ENCODE data around the gene AGR2.

AGR2 gene

DNA sequence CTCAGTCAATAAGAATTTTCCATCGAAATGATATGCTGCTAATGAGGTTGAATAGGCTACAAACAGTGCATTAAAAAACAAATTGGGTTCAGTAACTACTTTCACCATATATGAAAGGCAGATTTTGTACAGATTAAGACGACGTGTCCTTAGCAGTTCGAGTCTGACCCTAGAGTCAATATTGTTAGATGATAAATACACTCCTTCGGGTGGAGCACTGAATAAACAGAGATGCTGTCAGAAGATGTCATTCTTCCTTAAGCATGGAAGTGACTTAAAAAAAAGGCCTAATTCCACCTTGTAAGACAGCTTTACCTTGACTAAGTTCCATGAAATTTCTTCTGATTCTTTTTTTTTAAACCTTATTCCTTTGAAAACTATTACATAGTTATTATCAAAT lies 5.8 kb upstream of the AGR2 start:
- Histone ChIP-seq H3K36me3 (ENCODE audit: control insufficient read depth, insufficient read depth, low read length) (no peaks in the 10 kb centered on the region), H3K4me1 (ENCODE audit: control insufficient read depth, insufficient read depth, low read length) (peaks cover 68% of the 10 kb centered on the region), H3K9ac (ENCODE audit: low read length) (no peak overlapping the region), H3K9me3 (ENCODE audit: control insufficient read depth, low read length) (no peaks in the 10 kb centered on the region), H3K4me3 (ENCODE audit: low read length) (no peak overlapping the region), H3K27me3 (ENCODE audit: control insufficient read depth, insufficient read depth, low read length) (no peaks in the 10 kb centered on the region)

DNA sequence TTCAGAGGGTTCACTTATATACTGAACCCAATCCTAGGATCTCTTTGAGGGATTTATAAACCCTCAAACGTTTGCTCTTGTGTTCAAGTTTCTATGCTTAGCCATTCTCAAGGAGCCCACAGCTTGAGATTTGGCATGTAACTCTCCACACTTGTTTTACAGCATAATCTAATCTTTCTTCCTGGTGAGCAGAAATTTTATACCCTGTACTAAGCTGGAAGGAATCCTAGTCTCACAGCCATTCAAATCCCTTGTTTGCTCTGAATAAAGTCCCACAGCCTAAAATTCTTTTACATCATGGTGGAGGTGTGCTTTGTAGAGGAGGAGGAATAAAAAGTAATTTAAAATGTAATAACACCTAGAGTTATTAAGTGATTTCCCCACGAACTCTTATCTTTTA lies 5.3 kb upstream of the AGR2 start:
- Histone ChIP-seq H3K9me3 (ENCODE audit: control insufficient read depth, low read length) (no peaks in the 10 kb centered on the region), H3K27me3 (ENCODE audit: control insufficient read depth, insufficient read depth, low read length) (no peaks in the 10 kb centered on the region), H3K36me3 (ENCODE audit: control insufficient read depth, insufficient read depth, low read length) (no peaks in the 10 kb centered on the region), H3K4me3 (ENCODE audit: low read length) (no peak overlapping the region), H3K9ac (ENCODE audit: low read length) (no peak overlapping the region), H3K4me1 (ENCODE audit: control insufficient read depth, insufficient read depth, low read length) (peaks cover 63% of the 10 kb centered on the region)

DNA sequence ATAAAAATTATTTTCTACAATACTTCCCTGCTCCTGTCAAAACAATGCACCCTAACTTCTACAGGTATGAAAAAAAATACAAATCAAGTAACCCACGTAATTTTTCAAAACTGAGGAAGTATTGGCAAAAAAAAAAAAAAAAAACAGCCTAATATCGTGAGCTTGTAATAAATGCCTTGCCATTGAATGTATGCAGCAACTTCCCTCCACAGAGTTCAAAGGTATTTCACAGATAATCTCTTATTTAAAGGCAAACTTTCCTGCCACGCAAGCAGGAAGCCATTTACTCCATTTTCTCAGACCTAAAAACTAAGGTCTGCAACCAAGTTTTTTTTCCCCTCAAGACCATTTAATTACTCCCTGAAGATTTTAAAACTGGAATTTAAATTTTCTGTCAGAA lies 642 bp upstream of the AGR2 start:
- no peak overlapping the region for H3K4me3 ChIP-seq (ENCODE audit: low read length)
- H3K27me3 ChIP-seq (ENCODE audit: control insufficient read depth, insufficient read depth, low read length) = no peaks in the 10 kb centered on the region
- peaks cover 6% of the 10 kb centered on the region for H3K36me3 ChIP-seq (ENCODE audit: control insufficient read depth, insufficient read depth, low read length)
- H3K9ac ChIP-seq (ENCODE audit: low read length) = peak overlapping the region; percentile 94
- H3K9me3 ChIP-seq (ENCODE audit: control insufficient read depth, low read length) = no peaks in the 10 kb centered on the region
- H3K4me1 ChIP-seq (ENCODE audit: control insufficient read depth, insufficient read depth, low read length) = peaks cover 27% of the 10 kb centered on the region

DNA sequence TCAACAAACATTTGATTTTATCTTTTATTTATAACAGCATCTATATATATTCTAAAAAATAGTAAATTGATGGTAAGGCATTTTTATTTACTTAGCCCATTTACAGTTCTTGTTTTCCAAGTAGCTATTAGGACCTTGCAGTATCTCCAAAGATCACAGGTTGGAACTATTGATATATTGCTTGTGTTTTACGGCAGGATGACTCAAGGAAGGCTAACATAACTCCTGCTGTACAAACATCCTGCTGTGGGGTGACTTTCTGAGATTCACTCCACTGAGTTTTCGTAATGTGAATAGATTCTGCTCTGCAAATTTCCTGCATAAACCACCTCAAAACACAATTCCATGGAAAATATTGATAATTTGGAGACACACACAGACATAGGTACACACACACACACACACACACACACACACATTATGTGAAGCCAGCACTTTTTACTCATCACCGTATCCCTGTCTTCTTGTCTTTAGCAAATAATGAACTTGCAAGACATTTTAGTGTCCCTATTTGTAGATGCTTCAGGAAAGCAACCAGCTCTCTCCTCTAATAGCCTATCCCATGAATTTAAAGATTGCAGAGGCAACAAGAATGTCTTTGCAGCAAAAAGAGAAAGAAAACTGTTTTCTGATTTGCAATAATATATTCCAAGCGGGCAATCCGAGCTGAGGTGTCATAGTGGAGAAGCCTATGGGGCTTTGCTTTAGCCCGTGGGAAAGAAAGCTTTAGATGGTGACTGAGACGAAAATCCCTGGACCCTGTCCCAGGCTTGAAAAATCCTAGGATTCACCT lies 722 bp downstream of the AGR2 start:
- Histone ChIP-seq H3K4me1 (ENCODE audit: control insufficient read depth, insufficient read depth, low read length) (peaks cover 19% of the 10 kb centered on the region), H3K27me3 (ENCODE audit: control insufficient read depth, insufficient read depth, low read length) (no peaks in the 10 kb centered on the region), H3K9me3 (ENCODE audit: control insufficient read depth, low read length) (no peaks in the 10 kb centered on the region), H3K4me3 (ENCODE audit: low read length) (peak overlapping the region; percentile 86), H3K9ac (ENCODE audit: low read length) (peak overlapping the region; percentile 94), H3K36me3 (ENCODE audit: control insufficient read depth, insufficient read depth, low read length) (peaks cover 8% of the 10 kb centered on the region)

GRCh38 chr7:16803125-16803524 lies 1.7 kb downstream of the AGR2 start:
- H3K4me1 ChIP-seq (ENCODE audit: control insufficient read depth, insufficient read depth, low read length) = peaks cover 23% of the 10 kb centered on the region
- peaks cover 13% of the 10 kb centered on the region for H3K36me3 ChIP-seq (ENCODE audit: control insufficient read depth, insufficient read depth, low read length)
- peak overlapping the region; percentile 40 for H3K4me3 ChIP-seq (ENCODE audit: low read length)
- H3K9ac ChIP-seq (ENCODE audit: low read length) = peak overlapping the region; percentile 94
- H3K27me3 ChIP-seq (ENCODE audit: control insufficient read depth, insufficient read depth, low read length) = no peaks in the 10 kb centered on the region
- no peaks in the 10 kb centered on the region for H3K9me3 ChIP-seq (ENCODE audit: control insufficient read depth, low read length)

GRCh38 chr7:16801579-16801978 lies 3.2 kb downstream of the AGR2 start:
- H3K9ac ChIP-seq (ENCODE audit: low read length) = peak overlapping the region; percentile 94
- no peaks in the 10 kb centered on the region for H3K9me3 ChIP-seq (ENCODE audit: control insufficient read depth, low read length)
- peaks cover 23% of the 10 kb centered on the region for H3K4me1 ChIP-seq (ENCODE audit: control insufficient read depth, insufficient read depth, low read length)
- peaks cover 13% of the 10 kb centered on the region for H3K36me3 ChIP-seq (ENCODE audit: control insufficient read depth, insufficient read depth, low read length)
- H3K27me3 ChIP-seq (ENCODE audit: control insufficient read depth, insufficient read depth, low read length) = no peaks in the 10 kb centered on the region
- H3K4me3 ChIP-seq (ENCODE audit: low read length) = no peak overlapping the region

DNA sequence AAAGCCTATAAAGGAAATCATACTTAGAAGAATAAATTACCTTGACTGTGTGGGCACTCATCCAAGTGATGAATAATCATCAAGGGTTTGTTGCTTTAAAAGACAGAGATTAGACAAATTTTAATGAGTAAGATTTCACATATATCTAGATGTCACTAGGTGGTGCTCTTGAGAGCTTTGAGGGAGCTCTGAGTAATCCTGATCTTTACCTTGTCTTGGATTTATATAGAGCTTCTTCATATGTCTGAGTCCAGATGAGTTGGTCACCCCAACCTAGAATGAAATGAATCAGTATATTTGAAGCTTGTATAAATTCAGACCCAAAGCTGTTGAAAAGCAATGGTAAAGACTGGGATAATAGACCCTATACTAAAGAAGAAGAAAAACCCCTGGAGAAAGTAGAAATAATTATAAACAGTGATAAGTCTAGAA lies 3.7 kb downstream of the AGR2 start:
- H3K27me3 ChIP-seq (ENCODE audit: control insufficient read depth, insufficient read depth, low read length) = no peaks in the 10 kb centered on the region
- no peak overlapping the region for H3K4me3 ChIP-seq (ENCODE audit: low read length)
- H3K9ac ChIP-seq (ENCODE audit: low read length) = peak overlapping the region; percentile 94

DNA sequence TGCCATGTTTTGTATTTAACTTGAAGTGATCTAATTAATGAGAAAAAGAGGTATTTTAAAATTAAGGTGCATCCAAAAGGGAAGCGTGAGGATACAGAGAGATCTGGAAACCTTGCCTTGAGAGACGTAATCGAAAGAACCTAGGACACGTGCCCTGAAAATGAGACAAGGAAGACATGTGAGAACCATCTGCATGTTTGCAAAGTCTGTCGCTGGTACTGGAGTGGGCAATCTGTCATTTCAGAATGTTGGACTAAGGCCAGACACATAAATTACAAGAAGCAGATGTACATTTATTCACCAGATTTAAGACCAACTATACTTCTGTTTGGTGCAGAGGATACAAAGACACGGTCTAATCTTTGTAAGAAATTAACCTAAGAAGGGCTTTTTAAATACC lies 9.2 kb downstream of the AGR2 start:
- no peaks in the 10 kb centered on the region for H3K27me3 ChIP-seq (ENCODE audit: control insufficient read depth, insufficient read depth, low read length)
- no peak overlapping the region for H3K4me3 ChIP-seq (ENCODE audit: low read length)
- peaks cover 16% of the 10 kb centered on the region for H3K36me3 ChIP-seq (ENCODE audit: control insufficient read depth, insufficient read depth, low read length)
- H3K4me1 ChIP-seq (ENCODE audit: control insufficient read depth, insufficient read depth, low read length) = peaks cover 15% of the 10 kb centered on the region
- H3K9ac ChIP-seq (ENCODE audit: low read length) = no peak overlapping the region
- no peaks in the 10 kb centered on the region for H3K9me3 ChIP-seq (ENCODE audit: control insufficient read depth, low read length)

More for the DNA sequence above, 3.7 kb downstream of the AGR2 start:
- peaks cover 13% of the 10 kb centered on the region for H3K36me3 ChIP-seq (ENCODE audit: control insufficient read depth, insufficient read depth, low read length)
- no peaks in the 10 kb centered on the region for H3K9me3 ChIP-seq (ENCODE audit: control insufficient read depth, low read length)
- peaks cover 18% of the 10 kb centered on the region for H3K4me1 ChIP-seq (ENCODE audit: control insufficient read depth, insufficient read depth, low read length)

DNA sequence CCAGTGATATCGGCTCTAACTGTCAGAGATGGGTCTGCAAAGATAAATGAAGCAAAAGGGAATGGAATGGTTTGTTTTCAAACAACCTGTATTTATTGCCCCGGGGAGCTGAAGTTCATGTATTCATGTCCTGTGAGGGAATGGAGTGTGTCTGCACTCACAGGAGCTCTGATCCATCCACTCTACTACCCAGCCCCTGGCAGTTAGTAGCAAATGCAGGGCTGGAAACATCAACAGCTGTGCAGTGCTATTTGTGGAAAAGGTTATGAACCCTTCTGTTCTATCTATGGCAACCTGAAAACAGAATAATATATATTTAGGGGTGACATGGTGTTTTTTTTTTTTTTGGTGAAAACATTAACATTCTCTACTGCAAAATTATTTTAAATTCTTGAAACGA lies 9.8 kb downstream of the AGR2 start:
- Histone ChIP-seq H3K27me3 (ENCODE audit: control insufficient read depth, insufficient read depth, low read length) (no peaks in the 10 kb centered on the region), H3K36me3 (ENCODE audit: control insufficient read depth, insufficient read depth, low read length) (peaks cover 13% of the 10 kb centered on the region), H3K4me1 (ENCODE audit: control insufficient read depth, insufficient read depth, low read length) (peaks cover 11% of the 10 kb centered on the region), H3K9ac (ENCODE audit: low read length) (no peak overlapping the region), H3K9me3 (ENCODE audit: control insufficient read depth, low read length) (no peaks in the 10 kb centered on the region), H3K4me3 (ENCODE audit: low read length) (no peak overlapping the region)

- peaks cover 8% of the 10 kb centered on the region for H3K36me3 ChIP-seq (ENCODE audit: control insufficient read depth, insufficient read depth, low read length)
- H3K27me3 ChIP-seq (ENCODE audit: control insufficient read depth, insufficient read depth, low read length) = no peaks in the 10 kb centered on the region
- H3K9me3 ChIP-seq (ENCODE audit: control insufficient read depth, low read length) = no peaks in the 10 kb centered on the region
- no peak overlapping the region for H3K9ac ChIP-seq (ENCODE audit: low read length)
- peaks cover under 1% of the 10 kb centered on the region for H3K4me1 ChIP-seq (ENCODE audit: control insufficient read depth, insufficient read depth, low read length)
- no peak overlapping the region for H3K4me3 ChIP-seq (ENCODE audit: low read length)
These were observed 12.7 kb downstream of the AGR2 start for GRCh38 chr7:16791905-16792698.

DNA sequence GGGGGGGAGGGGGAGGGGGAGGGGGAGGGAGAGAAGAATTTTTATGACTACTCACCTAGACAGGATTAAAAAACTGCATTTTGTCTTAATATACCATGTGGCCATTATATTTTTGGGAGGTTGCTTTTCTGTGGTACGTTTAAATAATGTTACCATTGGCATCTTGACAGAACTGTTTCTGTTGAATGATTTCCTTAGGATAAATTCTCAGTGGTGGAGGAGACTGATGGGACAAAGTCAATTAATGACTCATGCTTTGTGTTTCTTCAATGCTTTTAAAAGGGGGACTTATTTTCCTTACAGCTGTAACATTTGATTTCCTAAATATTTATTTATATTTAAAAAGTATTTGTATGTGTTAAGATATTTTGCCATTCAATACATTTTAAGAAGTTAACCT lies 13.7 kb downstream of the AGR2 start:
- peaks cover 5% of the 10 kb centered on the region for H3K4me1 ChIP-seq (ENCODE audit: control insufficient read depth, insufficient read depth, low read length)
- no peaks in the 10 kb centered on the region for H3K27me3 ChIP-seq (ENCODE audit: control insufficient read depth, insufficient read depth, low read length)
- H3K9ac ChIP-seq (ENCODE audit: low read length) = no peak overlapping the region
- peaks cover 8% of the 10 kb centered on the region for H3K36me3 ChIP-seq (ENCODE audit: control insufficient read depth, insufficient read depth, low read length)
- H3K9me3 ChIP-seq (ENCODE audit: control insufficient read depth, low read length) = no peaks in the 10 kb centered on the region
- H3K4me3 ChIP-seq (ENCODE audit: low read length) = no peak overlapping the region

- Histone ChIP-seq H3K36me3 (ENCODE audit: control insufficient read depth, insufficient read depth, low read length) (no peaks in the 10 kb centered on the region), H3K4me1 (ENCODE audit: control insufficient read depth, insufficient read depth, low read length) (peaks cover 9% of the 10 kb centered on the region), H3K4me3 (ENCODE audit: low read length) (no peak overlapping the region), H3K9ac (ENCODE audit: low read length) (no peak overlapping the region), H3K9me3 (ENCODE audit: control insufficient read depth, low read length) (no peaks in the 10 kb centered on the region), H3K27me3 (ENCODE audit: control insufficient read depth, insufficient read depth, low read length) (no peaks in the 10 kb centered on the region)
These were observed 17.7 kb downstream of the AGR2 start for GRCh38 chr7:16787127-16787526.

Data from mucosa of stomach (tissue), 1 donor.